Measurements from ENCODE around the gene MYD88. TPM values are rescaled to one million over a fixed set of nuclear protein-coding genes. Genes with fewer than 3 reads are reported as not detected.
A peak's percentile ranks its signal among the peaks of the same experiment; 100 is the strongest.

The MYD88 gene
- total RNA-seq, 1 experiment from 2014 or later = 21.2 TPM

GRCh38 chr3:38110314-38111050 is 28.0 kb upstream of the MYD88 start:
- Histone ChIP-seq H3K4me1 (no peaks in the 10 kb centered on the region), H3K9me3 (peaks cover 5% of the 10 kb centered on the region; the same call in 1 of the 2 replicates), H3K36me3 (ENCODE audit: control insufficient read depth, insufficient read depth, low read length) (no peaks in the 10 kb centered on the region), H3K4me3 (ENCODE audit: low read depth, low read length) (no peak overlapping the region), H3K27me3 (replicated peaks; ENCODE audit: control insufficient read depth, insufficient read depth, low read length) (no peaks in the 10 kb centered on the region)
- Mint-ChIP-seq H3K27ac (ENCODE audit: unreplicated experiment) (no peak overlapping the region), H3K36me3 (ENCODE audit: insufficient read depth, unreplicated experiment) (peaks cover 19% of the 10 kb centered on the region), H3K27me3 (ENCODE audit: insufficient read depth, unreplicated experiment) (peaks cover under 1% of the 10 kb centered on the region), H3K4me3 (ENCODE audit: unreplicated experiment) (no peak overlapping the region), H3K9me3 (ENCODE audit: unreplicated experiment) (peaks cover 7% of the 10 kb centered on the region), H3K4me1 (ENCODE audit: low read depth, unreplicated experiment) (no peaks in the 10 kb centered on the region)
- no TSS peak for BruUV-seq (replicated peaks)
- intact Hi-C loops (cut with micrococcal nuclease; ENCODE audit: unreplicated experiment) = no loop called here
- ChIA-PET POLR2A (no interaction called here), CTCF (no interaction called here)
- no peak for DNase-seq
- TF ChIP-seq CTCF (IDR thresholded peaks at IDR 0.05; ENCODE audit: insufficient read depth in 1 of 2, low read depth in 1 of 2, low read length in 1 of 2, severe bottlenecking in 1 of 2, unreplicated experiment in 1 of 2) = no peak

- ChIA-PET POLR2A (no interaction called here), CTCF (no interaction called here)
- Mint-ChIP-seq H3K27ac (ENCODE audit: unreplicated experiment) (no peak overlapping the region), H3K36me3 (ENCODE audit: insufficient read depth, unreplicated experiment) (peaks cover 26% of the 10 kb centered on the region), H3K4me3 (ENCODE audit: unreplicated experiment) (no peak overlapping the region), H3K27me3 (ENCODE audit: insufficient read depth, unreplicated experiment) (no peaks in the 10 kb centered on the region), H3K4me1 (ENCODE audit: low read depth, unreplicated experiment) (no peaks in the 10 kb centered on the region), H3K9me3 (ENCODE audit: unreplicated experiment) (no peaks in the 10 kb centered on the region)
- no peak for DNase-seq
- intact Hi-C loops (cut with micrococcal nuclease; ENCODE audit: unreplicated experiment) = no loop called here
- Histone ChIP-seq H3K36me3 (ENCODE audit: control insufficient read depth, insufficient read depth, low read length) (no peaks in the 10 kb centered on the region), H3K27me3 (replicated peaks; ENCODE audit: control insufficient read depth, insufficient read depth, low read length) (no peaks in the 10 kb centered on the region), H3K4me3 (ENCODE audit: low read depth, low read length) (no peak overlapping the region), H3K4me1 (no peaks in the 10 kb centered on the region), H3K9me3 (no peaks in the 10 kb centered on the region)
- no peak for TF ChIP-seq CTCF (IDR thresholded peaks at IDR 0.05; ENCODE audit: insufficient read depth in 1 of 2, low read depth in 1 of 2, low read length in 1 of 2, severe bottlenecking in 1 of 2, unreplicated experiment in 1 of 2)
- BruUV-seq (replicated peaks) = no TSS peak
These were observed 27.3 kb upstream of the MYD88 start for GRCh38 chr3:38111201-38111600.

- DNase-seq = peak in 1 of 2 experiments; percentile 23
- Mint-ChIP-seq H3K4me1 (ENCODE audit: low read depth, unreplicated experiment) (no peaks in the 10 kb centered on the region), H3K27me3 (ENCODE audit: insufficient read depth, unreplicated experiment) (no peaks in the 10 kb centered on the region), H3K36me3 (ENCODE audit: insufficient read depth, unreplicated experiment) (peaks cover 33% of the 10 kb centered on the region), H3K9me3 (ENCODE audit: unreplicated experiment) (no peaks in the 10 kb centered on the region), H3K27ac (ENCODE audit: unreplicated experiment) (no peak overlapping the region), H3K4me3 (ENCODE audit: unreplicated experiment) (no peak overlapping the region)
- TF ChIP-seq CTCF (IDR thresholded peaks at IDR 0.05; ENCODE audit: insufficient read depth in 1 of 2, low read depth in 1 of 2, low read length in 1 of 2, severe bottlenecking in 1 of 2, unreplicated experiment in 1 of 2) = no peak
- no peak overlapping the region for H3K4me3 ChIP-seq (ENCODE audit: low read depth, low read length)
- no peaks in the 10 kb centered on the region for H3K36me3 ChIP-seq (ENCODE audit: control insufficient read depth, insufficient read depth, low read length)
- intact Hi-C loops (cut with micrococcal nuclease; ENCODE audit: unreplicated experiment) = no loop called here
- no peaks in the 10 kb centered on the region for H3K27me3 ChIP-seq (replicated peaks; ENCODE audit: control insufficient read depth, insufficient read depth, low read length)
- H3K4me1 ChIP-seq = no peaks in the 10 kb centered on the region
- BruUV-seq (replicated peaks) = no TSS peak
- ChIA-PET POLR2A (no interaction called here), CTCF (no interaction called here)
- H3K9me3 ChIP-seq = no peaks in the 10 kb centered on the region
These were observed 26.6 kb upstream of the MYD88 start for GRCh38 chr3:38111696-38112377.

Data from Caco-2 (cell line).